H1 (cell line): ENCODE data around the gene PTPRC. TPM values are rescaled to one million over a fixed set of nuclear protein-coding genes. Genes with fewer than 3 reads are reported as not detected.

Experiments
- CHD1 ChIP-seq: IDR thresholded peaks from 2 replicates; pipeline ENCODE4 v1.6.1; 2012; ENCODE audit warnings: low read depth, low read length, improper control_type of control experiment
- YY1 ChIP-seq: IDR thresholded peaks from 2 replicates; pipeline ENCODE4 v1.6.1; 2011; ENCODE audit warnings: low read depth, mild to moderate bottlenecking, low read length
- polyA plus RNA-seq, 7 experiments: library from polyadenylated mRNA; depleted of rRNA in 3 of 7; stranded (reverse) in 5 of 7; unstranded in 2 of 7; fragments of >200 nt in 5 of 7; fragments of 200-250 nt in 2 of 7; gene quantifications; 1 replicate in 5 of 7; 2 replicates in 1 of 7; 4 replicates in 1 of 7; pipeline versions ENCODE4 v1.2.1 to v1.2.3, GENCODE V29; 2011 to 2013; ENCODE audit warnings: missing spikeins in 2 of 7, mixed read lengths in 2 of 7
- total RNA-seq: library from RNA; stranded (reverse); fragmentation: NEBNext Ultra II Directional; extraction: Animal tissue kit (Norgen Biotek cat#: 25700); gene quantifications from 2 replicates; pipeline ENCODE4 v1.2.1, GENCODE V29; 2021

PTPRC gene
- total and polyA plus RNA-seq, 2 of the 8 experiments (the other 6 are each of a cell fraction or from before 2014, with no cell fraction given) = 0.05 TPM; not detected in 1

GRCh38 chr1:198639671-198640143, 867 bp downstream of the PTPRC start (continued):
- TF ChIP-seq CHD1 (no peak), YY1 (no peak)
